Activated naive CD4-positive, alpha-beta T cell treated with anti-CD3 and anti-CD28 coated beads, Interleukin-2, amount 50 U/mL, for 72 hours (primary cell): ENCODE measurements around the gene THRAP3. TPM values are rescaled to one million over a fixed set of nuclear protein-coding genes. Genes with fewer than 3 reads are reported as not detected.
"Not testable (repeated sequence)": the region's sequence is repeated elsewhere in the genome, so short reads cannot be mapped to it uniquely, and the experiment has no call there.

ENCODE experiments used
- ATAC-seq, 2 donors: fragments of 150-1000 bp; cut with Tn5 transposase; 2 replicates each; pipeline ENCODE4 v1.10.0; 2021; ENCODE audit warnings: mild to moderate bottlenecking in 2 of 2, moderate library complexity in 2 of 2
- DNase-seq, 2 donors: peaks; one replicate each; pipeline ENCODE4 v3.0.0; 2021 to 2022; ENCODE audit warnings: low spot score in 2 of 2
- H3K27ac Mint-ChIP-seq, 2 donors: one replicate each; pipeline ENCODE4 v1.8.0; 2022; ENCODE audit warnings: mild to moderate bottlenecking in 2 of 2, mixed read lengths in 2 of 2
- H3K36me3 Mint-ChIP-seq, 2 donors: one replicate each; pipeline ENCODE4 v1.8.0; 2022; ENCODE audit warnings: mixed read lengths in 2 of 2
- H3K9me3 Mint-ChIP-seq, 2 donors: one replicate each; pipeline ENCODE4 v1.8.0; 2022; ENCODE audit warnings: mixed read lengths in 2 of 2
- total RNA-seq, 2 donors: library from RNA; stranded (reverse); gene quantifications; one replicate each; pipeline ENCODE4 v1.2.3, GENCODE V29; 2022

The THRAP3 gene, protein sequence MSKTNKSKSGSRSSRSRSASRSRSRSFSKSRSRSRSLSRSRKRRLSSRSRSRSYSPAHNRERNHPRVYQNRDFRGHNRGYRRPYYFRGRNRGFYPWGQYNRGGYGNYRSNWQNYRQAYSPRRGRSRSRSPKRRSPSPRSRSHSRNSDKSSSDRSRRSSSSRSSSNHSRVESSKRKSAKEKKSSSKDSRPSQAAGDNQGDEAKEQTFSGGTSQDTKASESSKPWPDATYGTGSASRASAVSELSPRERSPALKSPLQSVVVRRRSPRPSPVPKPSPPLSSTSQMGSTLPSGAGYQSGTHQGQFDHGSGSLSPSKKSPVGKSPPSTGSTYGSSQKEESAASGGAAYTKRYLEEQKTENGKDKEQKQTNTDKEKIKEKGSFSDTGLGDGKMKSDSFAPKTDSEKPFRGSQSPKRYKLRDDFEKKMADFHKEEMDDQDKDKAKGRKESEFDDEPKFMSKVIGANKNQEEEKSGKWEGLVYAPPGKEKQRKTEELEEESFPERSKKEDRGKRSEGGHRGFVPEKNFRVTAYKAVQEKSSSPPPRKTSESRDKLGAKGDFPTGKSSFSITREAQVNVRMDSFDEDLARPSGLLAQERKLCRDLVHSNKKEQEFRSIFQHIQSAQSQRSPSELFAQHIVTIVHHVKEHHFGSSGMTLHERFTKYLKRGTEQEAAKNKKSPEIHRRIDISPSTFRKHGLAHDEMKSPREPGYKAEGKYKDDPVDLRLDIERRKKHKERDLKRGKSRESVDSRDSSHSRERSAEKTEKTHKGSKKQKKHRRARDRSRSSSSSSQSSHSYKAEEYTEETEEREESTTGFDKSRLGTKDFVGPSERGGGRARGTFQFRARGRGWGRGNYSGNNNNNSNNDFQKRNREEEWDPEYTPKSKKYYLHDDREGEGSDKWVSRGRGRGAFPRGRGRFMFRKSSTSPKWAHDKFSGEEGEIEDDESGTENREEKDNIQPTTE
- 100 to 1,000 TPM in 1 of 2 donors, 10 to 100 TPM in 1; 96.2 to 153 TPM for total RNA-seq

DNA sequence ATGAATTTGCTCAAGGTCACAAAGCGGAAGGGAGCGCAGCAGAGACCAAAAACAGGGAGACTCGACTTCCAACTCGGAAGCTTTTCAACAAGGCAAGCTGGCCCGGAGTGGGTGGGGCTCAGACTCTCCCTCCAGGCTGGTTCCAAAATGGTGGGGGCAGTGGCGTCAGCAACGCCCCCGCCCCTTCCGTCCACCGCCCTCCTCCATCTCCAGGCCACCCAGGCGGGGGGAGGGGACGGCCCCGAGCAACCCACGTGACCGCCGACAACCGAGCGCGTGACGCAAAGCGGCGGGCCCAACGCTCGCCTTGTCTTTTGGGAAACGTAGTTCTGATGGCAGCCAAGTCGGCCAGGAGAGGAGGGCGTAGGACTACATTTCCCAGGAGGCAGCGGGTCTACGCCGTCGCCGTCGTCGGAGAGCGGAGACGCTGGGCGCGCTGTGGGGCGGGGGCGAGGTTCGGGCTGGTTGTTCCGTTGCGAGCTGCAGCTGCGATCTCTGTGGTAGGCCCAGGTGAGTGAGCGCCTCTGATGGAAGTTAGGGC, at the start of gene THRAP3:
Gene THRAP3 (plus strand): TSS at position 448 of the 541 bp plus-strand sequence. CDS start 58,121 bp downstream, outside the sequence.
- Mint-ChIP-seq H3K27ac (peak within 1 kb of the TSS; percentile 99), H3K36me3 (peaks cover 29% of the 10 kb centered on the region in 2 donors), H3K9me3 (no peaks in the 10 kb centered on the region)
- DNase-seq (peak; percentile 99 to 100), ATAC-seq (peak; percentile 94 to 95)

- H3K9me3 Mint-ChIP-seq, result no peaks in the 10 kb centered on the region
- DNase-seq, result no peak
- H3K27ac Mint-ChIP-seq, result peak overlapping the region in 1 of 2 donors; percentile 84
- ATAC-seq, result no peak
- peaks cover 4 to 12% of the 10 kb centered on the region in 2 donors for H3K36me3 Mint-ChIP-seq
Measured at GRCh38 chr1:36174713-36175112, 49.5 kb upstream of the THRAP3 start.

DNA sequence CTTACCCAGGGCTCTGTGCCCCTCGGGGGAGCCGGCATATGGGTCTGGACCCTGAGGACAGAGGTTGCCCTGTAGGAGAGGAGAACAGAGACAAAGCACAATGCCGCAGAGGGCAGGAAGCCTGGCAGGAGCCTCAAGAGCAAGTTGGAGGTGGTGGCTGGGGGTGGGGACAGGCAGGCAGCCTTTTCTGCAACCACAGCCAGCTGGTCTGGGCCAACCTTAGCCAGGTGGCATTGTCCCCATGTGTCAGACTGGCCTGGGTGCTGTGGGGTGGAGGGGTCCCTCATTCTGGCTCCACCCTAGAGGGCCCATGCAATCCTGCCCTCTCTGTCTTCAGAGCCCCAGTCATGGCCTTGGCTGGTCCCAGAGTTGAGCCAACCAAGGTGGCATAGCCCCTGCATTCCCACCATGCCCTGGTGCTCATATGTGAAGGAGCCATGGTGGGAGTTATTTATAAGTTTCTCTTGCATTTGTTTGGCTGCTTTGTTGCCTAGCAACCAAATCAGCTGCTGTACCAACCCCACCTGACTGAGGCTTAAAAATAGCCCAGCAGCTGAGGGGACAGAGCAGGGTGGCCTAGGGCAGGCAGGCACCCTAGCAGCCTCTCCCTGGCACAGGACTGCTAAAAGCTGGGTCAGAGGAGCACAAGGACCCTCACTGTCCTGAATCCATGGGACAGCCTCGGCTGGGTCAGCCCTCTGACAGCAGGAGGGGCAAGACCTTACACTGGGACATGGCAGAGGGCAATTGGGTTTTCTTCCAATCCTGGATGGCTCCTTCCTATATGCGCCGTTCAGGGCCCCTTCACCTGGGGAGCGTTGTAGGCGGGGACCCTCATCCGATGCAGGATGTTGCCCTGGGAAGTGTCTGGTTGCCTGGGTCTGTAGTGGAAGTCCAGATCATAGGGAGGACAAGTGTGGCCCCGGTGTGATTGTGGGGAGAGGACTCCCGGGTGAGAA, 48.8 kb upstream of the THRAP3 start:
- no peak for DNase-seq
- ATAC-seq, result no peak
- Mint-ChIP-seq H3K9me3 (no peaks in the 10 kb centered on the region), H3K36me3 (peaks cover 4 to 12% of the 10 kb centered on the region in 2 donors), H3K27ac (peak overlapping the region; percentile 27 to 84)

DNA sequence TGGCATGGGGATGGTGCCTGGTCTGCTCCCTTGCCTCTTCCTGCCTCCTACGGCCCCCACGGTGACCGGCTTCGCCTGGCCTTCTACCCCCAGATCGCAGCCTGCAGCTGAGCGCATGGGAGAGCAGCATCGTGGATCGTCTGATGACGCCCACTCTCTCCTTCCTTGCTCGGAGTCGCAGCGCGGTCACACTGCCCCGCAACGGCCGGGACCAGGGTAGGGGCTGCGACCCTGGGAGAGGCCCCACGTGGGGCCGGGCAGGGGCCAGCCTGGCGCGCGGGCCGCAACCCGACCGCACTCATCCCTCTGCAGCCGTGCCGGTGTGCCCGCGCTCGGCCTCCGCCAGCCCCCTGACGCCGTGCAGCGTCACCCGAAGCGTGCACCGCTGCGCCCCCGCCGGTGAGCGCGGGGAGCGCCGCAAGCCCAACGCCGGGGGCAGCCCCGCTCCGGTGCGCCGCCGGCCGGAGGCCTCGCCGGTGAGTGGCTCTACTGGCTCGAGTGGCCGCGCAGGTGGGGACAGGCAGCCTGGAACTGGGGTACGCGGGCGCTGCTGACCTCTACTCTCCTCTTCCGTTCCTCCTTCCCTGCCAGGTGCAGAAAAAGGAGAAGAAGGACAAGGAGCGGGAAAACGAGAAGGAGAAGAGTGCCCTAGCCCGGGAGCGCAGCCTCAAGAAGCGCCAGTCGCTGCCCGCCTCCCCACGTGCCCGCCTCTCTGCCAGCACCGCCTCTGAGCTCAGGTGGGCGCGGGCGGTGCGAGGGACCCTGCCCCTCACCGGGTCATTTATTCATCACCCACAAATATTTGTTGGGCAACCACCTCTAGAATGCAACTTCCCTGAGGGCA, 47.9 kb upstream of the THRAP3 start:
- DNase-seq (no peak), ATAC-seq (no peak)
- no peaks in the 10 kb centered on the region for H3K9me3 Mint-ChIP-seq
- peak overlapping the region in 1 of 2 donors; percentile 27 for H3K27ac Mint-ChIP-seq
- peaks cover 4 to 12% of the 10 kb centered on the region in 2 donors for H3K36me3 Mint-ChIP-seq

- peaks cover 3 to 9% of the 10 kb centered on the region in 2 donors for H3K36me3 Mint-ChIP-seq
- ATAC-seq (no peak), DNase-seq (no peak)
- no peaks in the 10 kb centered on the region for H3K9me3 Mint-ChIP-seq
- no peak overlapping the region for H3K27ac Mint-ChIP-seq
Measured at GRCh38 chr1:36177589-36178431, 46.4 kb upstream of the THRAP3 start.

DNA sequence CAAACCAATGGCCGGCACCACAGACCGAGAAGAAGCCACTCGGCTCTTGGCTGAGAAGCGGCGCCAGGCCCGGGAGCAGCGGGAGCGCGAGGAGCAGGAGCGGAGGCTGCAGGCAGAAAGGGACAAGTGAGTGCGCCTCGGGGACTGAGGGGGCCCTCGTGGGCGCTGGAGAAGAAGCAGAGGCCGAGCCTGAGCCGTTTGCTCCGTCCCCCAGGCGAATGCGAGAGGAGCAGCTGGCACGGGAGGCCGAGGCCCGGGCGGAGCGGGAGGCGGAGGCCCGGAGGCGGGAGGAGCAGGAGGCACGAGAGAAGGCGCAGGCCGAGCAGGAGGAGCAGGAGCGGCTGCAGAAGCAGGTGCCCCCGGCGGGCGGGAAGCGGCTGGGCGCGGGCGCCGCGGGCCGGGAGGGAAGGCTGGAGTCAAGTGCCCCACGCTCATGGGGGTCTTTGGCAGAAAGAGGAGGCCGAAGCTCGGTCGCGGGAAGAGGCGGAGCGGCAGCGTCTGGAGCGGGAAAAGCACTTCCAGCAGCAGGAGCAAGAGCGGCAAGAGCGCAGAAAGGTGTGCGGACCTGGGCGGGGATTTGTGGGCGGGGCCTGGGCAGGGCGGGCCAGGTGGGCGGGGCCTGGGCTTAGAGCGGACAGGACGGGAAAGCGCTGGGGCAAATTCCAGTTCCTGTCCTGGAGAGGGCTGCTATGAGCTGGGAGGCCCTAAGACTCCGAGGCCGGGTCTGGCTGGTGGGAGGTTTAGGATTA, 45.6 kb upstream of the THRAP3 start:
- Mint-ChIP-seq H3K9me3 (no peaks in the 10 kb centered on the region), H3K36me3 (peaks cover 0 to 5% of the 10 kb centered on the region in 2 donors), H3K27ac (no peak overlapping the region)
- no peak for DNase-seq
- ATAC-seq, result no peak

GRCh38 chr1:36179220-36179600, 45.0 kb upstream of the THRAP3 start:
- Mint-ChIP-seq H3K27ac (no peak overlapping the region), H3K9me3 (no peaks in the 10 kb centered on the region), H3K36me3 (no peaks in the 10 kb centered on the region)
- ATAC-seq (no peak), DNase-seq (no peak)

DNA sequence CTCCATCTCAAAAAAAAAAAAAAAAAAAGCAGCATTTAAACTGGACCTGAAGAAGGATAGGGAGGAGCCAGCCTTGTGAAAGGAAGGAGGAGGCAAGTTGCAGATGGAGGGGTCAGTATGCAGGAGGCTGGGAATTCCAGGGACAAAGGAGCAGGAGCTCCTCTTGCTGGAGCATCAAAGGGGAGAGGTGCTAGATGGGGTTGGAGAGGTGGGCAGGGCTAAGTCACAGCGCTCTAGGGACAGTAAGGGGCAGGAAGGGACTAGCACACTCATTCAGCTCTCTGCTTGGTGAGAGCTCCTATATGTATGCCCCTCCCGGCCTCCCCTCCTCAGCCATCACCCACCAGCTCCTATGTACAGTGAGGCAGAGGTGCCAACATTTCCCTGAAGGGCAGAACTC, 41.5 kb upstream of the THRAP3 start:
- DNase-seq (no peak), ATAC-seq (peak in 1 of 2 donors; percentile 23)
- Mint-ChIP-seq H3K27ac (peak overlapping the region; percentile 9 to 96), H3K36me3 (no peaks in the 10 kb centered on the region), H3K9me3 (no peaks in the 10 kb centered on the region)

- Mint-ChIP-seq H3K36me3 (no peaks in the 10 kb centered on the region), H3K27ac (peak overlapping the region; percentile 1 to 9), H3K9me3 (no peaks in the 10 kb centered on the region)
- no peak for ATAC-seq
- DNase-seq, result no peak
Measured at GRCh38 chr1:36183309-36183856, 40.9 kb upstream of the THRAP3 start.

DNA sequence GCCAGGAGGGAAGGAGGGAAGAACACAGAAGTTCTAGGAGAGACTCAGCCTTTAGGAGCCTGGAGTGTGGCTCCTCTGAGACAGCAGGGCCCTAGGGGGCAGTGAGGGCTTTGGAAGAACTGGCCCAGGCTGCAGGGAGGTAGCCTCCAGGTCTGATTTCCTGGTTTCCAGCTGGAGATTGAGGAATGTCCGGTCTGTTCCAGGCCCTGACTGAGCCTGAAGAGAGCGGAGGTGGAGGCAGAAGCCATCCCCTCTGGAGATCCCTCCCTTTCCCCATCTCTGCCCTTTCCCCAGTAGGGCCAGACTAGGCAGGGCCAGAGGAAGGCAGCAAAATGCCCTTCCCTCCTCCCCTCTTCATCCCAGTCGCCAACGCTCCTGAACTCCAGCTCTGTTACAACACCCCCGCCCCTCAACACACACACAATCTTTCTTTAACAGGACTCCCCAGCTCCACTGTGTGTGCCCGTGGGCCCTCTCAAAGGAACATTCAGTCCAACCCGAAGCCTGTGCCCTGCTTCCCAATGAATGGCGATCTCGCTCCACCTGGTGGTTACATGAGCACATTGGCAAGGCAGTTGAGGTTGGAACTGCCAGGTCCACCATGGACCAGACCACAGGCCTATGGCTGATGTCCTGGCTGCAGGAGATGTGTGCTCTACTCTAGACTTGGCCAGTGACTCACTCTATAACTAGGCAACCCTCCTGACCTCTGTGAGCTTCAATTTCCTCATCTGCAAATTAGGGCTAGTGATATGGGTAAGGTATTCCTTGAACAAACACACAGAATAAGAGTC, 36.2 kb upstream of the THRAP3 start:
- ATAC-seq, result peak; percentile 95 to 97
- DNase-seq, result peak; percentile 75 to 82
- no peaks in the 10 kb centered on the region for H3K9me3 Mint-ChIP-seq
- no peaks in the 10 kb centered on the region for H3K36me3 Mint-ChIP-seq
- H3K27ac Mint-ChIP-seq, result peak overlapping the region; percentile 67 to 79

DNA sequence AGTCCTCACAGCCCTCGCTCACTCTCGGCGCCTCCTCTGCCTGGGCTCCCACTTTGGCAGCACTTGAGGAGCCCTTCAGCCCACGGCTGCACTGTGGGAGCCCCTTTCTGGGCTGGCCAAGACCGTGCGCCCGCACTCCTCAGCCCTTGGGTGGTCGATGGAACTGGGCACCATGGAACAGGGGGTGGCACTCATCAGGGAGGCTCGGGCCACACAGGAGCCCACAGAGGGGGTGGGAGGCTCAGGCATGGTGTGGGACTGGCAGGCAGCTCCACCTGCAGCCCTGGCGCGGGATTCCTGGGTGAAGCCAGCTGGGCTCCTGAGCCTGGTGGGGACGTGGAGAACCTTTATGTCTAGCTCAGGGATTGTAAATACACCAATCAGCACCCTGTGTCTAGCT, 27.4 kb upstream of the THRAP3 start:
- H3K36me3 Mint-ChIP-seq, ATAC-seq, H3K9me3 Mint-ChIP-seq, H3K27ac Mint-ChIP-seq, DNase-seq: not testable (repeated sequence)

DNA sequence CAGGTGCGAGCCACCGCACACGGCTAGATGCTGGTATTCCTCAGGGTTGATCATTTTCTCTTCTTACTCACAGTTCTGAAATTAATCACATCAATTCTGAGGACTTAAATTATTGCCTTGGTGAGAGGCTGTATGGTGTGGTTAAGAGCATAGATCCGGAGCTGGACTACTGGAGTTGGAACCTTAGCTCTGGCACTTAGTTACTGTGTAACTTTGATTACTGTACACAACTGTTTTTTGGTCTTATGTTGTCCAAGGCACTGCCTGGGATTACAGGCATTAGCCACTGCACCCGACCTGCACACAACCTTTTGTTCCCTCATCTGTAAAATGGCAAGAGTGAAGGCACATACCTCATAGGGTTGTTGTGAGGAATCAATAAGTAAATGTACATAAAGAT, 25.6 kb upstream of the THRAP3 start:
- no peaks in the 10 kb centered on the region for H3K36me3 Mint-ChIP-seq
- ATAC-seq, result no peak

More for the DNA sequence above, 25.6 kb upstream of the THRAP3 start:
- no peak for DNase-seq
- Mint-ChIP-seq H3K9me3 (no peaks in the 10 kb centered on the region), H3K27ac (no peak overlapping the region)
